ENCODE data around the gene HNRNPUL1.

The HNRNPUL1 gene

GRCh38 chr19:41309180-41310032 is 45.2 kb downstream of the HNRNPUL1 start:
- no peak for DNase-seq

DNA sequence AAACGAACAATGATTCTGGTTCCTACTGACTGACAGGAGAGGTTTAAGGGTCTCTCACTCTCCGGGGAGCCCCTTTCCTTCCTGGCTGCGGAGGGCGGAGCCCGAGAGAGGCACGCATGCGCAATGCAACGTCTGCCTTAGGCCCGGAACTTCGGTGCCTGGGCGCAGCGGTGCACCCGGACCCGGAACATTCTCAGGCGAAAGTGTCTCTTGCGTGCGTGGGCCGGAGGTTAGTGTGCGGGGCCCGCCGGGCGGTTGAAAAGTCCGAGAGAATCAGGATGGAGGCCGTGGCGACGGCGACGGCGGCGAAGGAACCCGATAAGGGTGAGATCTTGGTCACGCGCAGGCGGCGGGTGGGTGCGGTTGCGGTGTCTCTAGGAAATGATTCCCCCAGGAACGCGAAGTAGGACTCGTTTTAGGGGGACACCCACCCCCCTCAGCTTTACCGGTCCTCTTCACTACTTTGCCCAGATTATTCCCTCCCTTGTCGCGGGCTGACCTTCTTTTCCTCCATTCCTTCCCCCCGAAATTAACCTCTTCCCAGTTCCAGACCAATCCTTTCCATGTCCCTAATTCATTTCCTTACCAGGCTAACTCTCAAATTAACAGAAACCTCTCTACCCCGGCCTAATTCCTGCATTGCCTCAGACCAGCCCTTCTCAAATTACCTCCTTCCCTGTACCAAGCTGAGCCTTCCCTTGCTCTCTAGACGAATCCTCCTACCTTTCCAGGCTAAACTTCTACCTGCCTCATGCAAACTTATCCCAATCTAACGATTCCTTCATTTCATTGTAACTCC is 46.1 kb downstream of the HNRNPUL1 start, which contains the start of gene CCDC97:
CCDC97 (plus strand) TSS at position 140 of the 799 bp plus-strand sequence; CDS start at position 279, 139 bp downstream.
- DNase-seq = peak; percentile 84 to 86

DNA sequence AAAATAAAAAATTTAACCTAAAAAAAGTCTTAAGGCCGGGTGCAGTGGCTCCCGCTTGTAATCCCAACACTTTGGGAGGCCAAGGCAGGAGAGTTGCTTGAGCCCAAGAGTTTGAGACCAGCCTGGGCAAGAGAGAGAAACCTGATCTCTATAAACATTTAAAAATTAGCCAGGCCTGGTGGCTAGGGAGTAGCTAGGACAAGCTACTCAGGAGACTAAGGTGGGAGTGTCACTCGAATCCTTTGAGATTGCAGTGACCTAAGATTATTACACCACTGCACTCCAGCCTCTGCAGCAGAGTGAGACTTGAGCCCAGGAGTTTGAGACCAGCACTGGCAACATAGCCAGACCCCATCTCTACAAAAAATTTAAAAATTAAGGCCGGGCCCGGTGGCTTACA is 46.9 kb downstream of the HNRNPUL1 start:
- no peak for DNase-seq

GRCh38 chr19:41311613-41312012 is 47.4 kb downstream of the HNRNPUL1 start:
- no peak for DNase-seq

GRCh38 chr19:41316306-41316920 is 52.2 kb downstream of the HNRNPUL1 start:
- DNase-seq = no peak

DNA sequence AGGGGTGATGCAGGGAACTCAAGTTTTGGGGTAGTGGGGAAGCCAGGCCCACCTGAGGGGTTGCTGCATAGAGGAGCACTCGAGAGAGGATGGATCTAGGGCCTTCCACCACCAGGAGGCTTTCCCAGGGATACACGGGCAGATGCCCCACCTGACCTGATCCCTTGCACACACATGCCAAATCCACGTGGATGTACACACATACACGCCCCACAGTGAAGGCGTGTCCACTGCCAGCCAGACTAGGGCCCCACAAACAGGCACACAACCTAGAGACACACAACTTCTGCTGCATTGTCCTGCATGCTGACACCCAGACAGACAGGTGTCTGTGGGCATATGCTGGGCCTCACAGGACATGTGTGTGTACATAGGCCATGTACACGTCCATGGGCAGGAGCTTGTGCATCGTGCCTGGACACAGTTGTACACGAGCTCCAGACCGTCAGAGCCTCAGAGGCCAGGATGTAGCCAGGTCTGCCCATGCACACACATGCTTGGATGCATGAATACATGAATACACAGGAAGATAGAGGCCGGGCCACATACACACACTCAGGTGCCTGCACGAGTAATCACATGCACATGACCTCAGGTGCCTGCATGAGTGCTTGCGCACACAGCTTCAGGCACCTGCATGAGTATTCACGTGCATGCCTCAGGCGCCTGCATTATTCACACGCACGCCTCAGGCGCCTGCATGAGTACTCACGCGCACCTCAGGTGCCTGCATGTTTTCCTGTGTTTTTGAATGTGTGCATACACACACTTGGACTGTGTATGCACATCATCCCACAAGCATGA is 54.7 kb downstream of the HNRNPUL1 start:
- DNase-seq = no peak

DNA sequence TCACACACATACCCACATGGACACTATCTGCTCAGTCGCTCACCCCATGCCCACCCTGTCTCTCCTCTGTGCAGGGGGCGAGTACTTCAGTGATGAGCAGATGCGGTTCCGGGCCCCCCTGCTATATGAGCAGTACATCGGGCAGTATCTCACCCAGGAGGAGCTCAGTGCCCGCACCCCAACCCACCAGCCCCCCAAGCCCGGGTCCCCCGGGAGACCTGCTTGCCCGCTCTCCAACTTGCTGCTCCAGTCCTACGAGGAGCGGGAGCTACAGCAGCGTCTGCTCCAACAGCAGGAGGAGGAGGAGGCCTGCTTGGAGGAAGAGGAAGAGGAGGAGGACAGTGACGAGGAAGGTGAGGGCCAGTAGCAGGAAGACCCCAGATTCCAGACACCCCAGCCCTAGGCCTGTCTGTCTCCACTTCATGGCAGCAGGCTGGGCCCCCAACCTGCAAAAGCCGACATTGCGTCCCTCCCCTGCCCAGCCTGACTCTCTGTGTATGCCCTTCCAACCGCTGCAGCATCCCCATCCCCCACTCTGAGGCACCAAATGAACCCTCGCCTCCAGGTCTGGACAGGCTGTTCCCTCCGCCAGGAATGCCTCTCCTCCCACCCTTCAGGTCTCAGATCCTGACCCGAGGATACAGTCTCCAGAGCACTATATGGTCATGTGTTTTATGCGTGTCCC is 55.5 kb downstream of the HNRNPUL1 start:
- DNase-seq = no peak

DNA sequence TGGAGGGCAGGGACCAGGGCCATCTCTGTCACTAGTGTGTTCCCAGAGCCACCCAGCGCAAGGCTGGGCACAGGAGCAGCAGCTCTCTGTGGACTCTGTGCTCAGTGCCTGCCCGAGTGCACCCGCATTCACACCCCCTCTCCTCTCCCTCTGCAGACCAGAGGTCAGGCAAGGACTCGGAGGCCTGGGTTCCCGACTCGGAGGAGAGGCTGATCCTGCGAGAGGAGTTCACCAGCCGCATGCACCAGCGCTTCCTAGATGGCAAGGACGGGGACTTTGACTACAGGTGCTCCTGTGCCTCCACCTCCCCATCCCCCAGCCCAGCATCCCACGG is 56.0 kb downstream of the HNRNPUL1 start:
- DNase-seq = no peak

- DNase-seq = no peak
These were observed 56.4 kb downstream of the HNRNPUL1 start for GRCh38 chr19:41320568-41320967.

GRCh38 chr19:41321204-41321599 is 57.0 kb downstream of the HNRNPUL1 start:
- no peak for DNase-seq

- DNase-seq = no peak
These were observed 57.6 kb downstream of the HNRNPUL1 start for GRCh38 chr19:41321600-41322270.

- DNase-seq = no peak
These were observed 58.3 kb downstream of the HNRNPUL1 start for GRCh38 chr19:41322451-41322850.

- DNase-seq = no peak
These were observed 58.9 kb downstream of the HNRNPUL1 start for GRCh38 chr19:41323023-41323422.

- DNase-seq = no peak
These were observed 59.4 kb downstream of the HNRNPUL1 start for GRCh38 chr19:41323430-41324125.

GRCh38 chr19:41324231-41324702 is 60.1 kb downstream of the HNRNPUL1 start:
- no peak for DNase-seq

DNA sequence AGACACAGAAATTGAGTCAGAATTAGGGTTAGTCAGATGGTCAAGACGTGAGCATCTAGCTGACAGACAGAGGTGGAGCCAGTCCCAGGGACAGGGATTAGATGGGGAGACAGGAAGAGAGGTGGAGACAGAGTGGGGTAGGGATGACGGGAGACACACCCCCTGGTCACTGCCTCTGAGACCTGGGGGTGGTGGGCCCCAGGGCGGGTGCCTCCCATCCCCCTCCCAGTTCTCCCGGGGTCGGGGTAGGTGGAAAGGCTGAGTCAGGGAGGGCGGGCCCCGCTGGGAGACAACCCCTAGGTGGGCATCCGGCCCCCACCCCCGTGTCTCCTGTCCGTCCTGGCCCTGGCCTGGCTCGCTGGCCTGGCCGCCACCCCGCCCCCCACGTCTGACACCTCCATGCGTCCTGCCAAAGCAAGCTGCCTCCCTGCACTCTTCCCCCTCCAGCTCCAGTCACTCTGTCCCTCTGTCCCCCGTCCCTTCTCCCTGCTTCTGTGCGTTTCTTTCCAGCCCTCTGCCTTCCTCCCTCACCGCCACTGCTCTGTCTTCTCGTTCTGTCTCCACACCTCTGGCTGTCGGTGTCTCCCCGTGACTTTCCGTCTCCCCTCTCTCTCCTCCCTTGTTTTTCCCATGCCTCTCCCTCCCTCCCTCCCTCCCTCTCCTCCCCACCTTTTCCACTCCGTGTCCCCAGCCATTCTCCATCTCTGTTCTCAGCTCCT is 60.9 kb downstream of the HNRNPUL1 start:
- DNase-seq = no peak

DNA sequence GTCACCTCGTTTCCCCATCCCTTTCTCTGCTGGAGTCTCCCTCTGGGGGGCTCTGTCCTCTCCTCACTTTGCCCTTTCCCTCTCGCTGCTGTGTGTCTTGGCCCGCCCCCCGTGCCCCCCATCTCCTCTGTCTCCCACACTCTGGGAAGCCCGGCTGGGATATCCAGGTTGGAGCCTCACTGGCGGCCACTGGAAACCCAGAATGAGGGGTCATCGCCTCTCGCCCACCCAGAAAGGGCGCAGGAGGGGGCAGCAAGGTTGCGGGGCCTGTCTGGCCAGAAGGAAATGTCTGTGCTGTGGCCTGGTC is 61.4 kb downstream of the HNRNPUL1 start:
- no peak for DNase-seq

GRCh38 chr19:41325947-41326706 is 62.0 kb downstream of the HNRNPUL1 start:
- DNase-seq = no peak

GRCh38 chr19:41327076-41327575 is 63.0 kb downstream of the HNRNPUL1 start:
- no peak for DNase-seq
